NT2/D1 (cell line): ENCODE measurements around the gene BMP3.

Experiments
- DNase-seq: peaks from one replicate; pipeline ENCODE4 v3.0.0-alpha.2; 2011; ENCODE audit warnings: low read depth, low spot score
- H3K27me3 ChIP-seq: 2 replicates; pipeline ENCODE4 v1.6.0; 2011; ENCODE audit warnings: mild to moderate bottlenecking; ENCODE audit not compliant: insufficient read length, insufficient read depth
- H3K36me3 ChIP-seq: 2 replicates; pipeline ENCODE4 v1.6.1; 2011; ENCODE audit warnings: mild to moderate bottlenecking, low read length, mixed read lengths; ENCODE audit not compliant: insufficient read depth, insufficient read length
- H3K4me1 ChIP-seq: 2 replicates; pipeline ENCODE4 v1.5.1; 2011; ENCODE audit not compliant: insufficient read depth, insufficient read length
- H3K4me3 ChIP-seq: 2 replicates; pipeline ENCODE4 v1.5.1; 2011; ENCODE audit warnings: low read depth; ENCODE audit not compliant: insufficient read length
- H3K9ac ChIP-seq: 2 replicates; pipeline ENCODE4 v1.6.0; 2011; ENCODE audit warnings: low read depth; ENCODE audit not compliant: insufficient read length
- H3K9me3 ChIP-seq: 2 replicates; pipeline ENCODE4 v1.5.1; 2011; ENCODE audit warnings: mild to moderate bottlenecking, low read length; ENCODE audit not compliant: insufficient read depth
- SUZ12 ChIP-seq: IDR thresholded peaks from 2 replicates; pipeline ENCODE4 v1.6.1; 2011; ENCODE audit not compliant: insufficient read length, insufficient read depth; ENCODE audit errors: extremely low read depth
- YY1 ChIP-seq: IDR thresholded peaks from 2 replicates; pipeline ENCODE4 v1.6.1; 2011; ENCODE audit not compliant: insufficient read length, insufficient read depth
- ZNF274 ChIP-seq: IDR thresholded peaks from 2 replicates; pipeline ENCODE4 v1.6.1; 2011; ENCODE audit warnings: mild to moderate bottlenecking, low read depth, low read length

Gene BMP3

GRCh38 chr4:81065446-81065845 lies 34.9 kb downstream of the BMP3 start:
- H3K9ac ChIP-seq: no peak overlapping the region
- DNase-seq: no peak
- no peaks in the 10 kb centered on the region for H3K4me1 ChIP-seq
- H3K9me3 ChIP-seq: no peaks in the 10 kb centered on the region
- H3K36me3 ChIP-seq: no peaks in the 10 kb centered on the region
- H3K4me3 ChIP-seq: no peak overlapping the region
- TF ChIP-seq YY1 (no peak), ZNF274 (no peak), SUZ12 (no peak)
- H3K27me3 ChIP-seq: no peaks in the 10 kb centered on the region

DNA sequence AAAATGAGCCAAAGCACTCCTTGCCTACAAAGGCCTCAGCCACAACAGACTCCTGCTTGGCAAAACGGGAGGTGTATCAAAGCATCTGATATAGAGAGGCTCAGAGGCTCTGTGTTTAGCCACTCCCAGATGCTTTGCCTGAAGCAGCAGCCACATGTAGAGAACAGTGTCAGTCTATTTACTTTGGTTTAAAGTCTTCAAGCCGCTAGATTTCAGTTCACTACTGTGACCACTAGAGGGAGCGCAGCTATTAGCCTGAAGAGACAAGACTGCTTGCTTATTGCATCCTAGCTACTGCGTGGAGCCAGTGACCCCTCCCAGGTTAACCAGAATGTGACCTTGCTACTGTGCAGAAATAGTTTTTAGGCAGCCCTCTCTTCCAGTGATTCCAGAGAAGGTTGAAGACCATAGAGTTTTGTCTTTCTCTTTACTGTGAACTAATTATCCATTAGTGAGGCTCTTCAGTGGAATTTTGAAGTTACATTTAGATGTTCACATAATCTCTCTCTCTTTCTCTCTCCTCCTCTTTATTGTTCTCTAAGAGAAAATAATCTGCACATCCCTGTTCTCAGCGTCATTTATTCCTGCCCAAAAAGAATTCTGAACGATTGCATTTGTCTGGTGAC lies 39.3 kb downstream of the BMP3 start:
- no peak overlapping the region for H3K4me3 ChIP-seq
- H3K4me1 ChIP-seq: no peaks in the 10 kb centered on the region
- TF ChIP-seq YY1 (no peak), SUZ12 (no peak), ZNF274 (no peak)
- no peak overlapping the region for H3K9ac ChIP-seq
- no peaks in the 10 kb centered on the region for H3K9me3 ChIP-seq
- H3K36me3 ChIP-seq: no peaks in the 10 kb centered on the region
- H3K27me3 ChIP-seq: no peaks in the 10 kb centered on the region
- peak; percentile 87 for DNase-seq

DNA sequence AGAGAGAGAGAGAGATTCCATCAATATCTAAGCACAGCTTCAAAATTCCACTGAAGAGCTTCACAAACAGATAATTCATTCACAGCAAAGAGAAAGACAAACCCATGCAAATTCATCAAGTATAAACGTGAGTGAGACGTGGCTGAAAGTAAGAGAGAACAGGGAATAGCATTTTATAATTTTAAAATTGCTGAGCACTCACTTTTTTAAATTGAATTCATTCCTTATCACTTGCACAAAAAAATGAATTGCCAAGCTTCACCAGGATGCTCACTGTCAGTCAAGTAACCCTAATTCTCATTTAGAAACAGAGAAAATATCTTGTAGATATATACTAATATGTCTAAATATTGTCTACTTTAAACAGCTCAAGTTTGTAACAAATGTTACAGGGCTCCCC lies 40.5 kb downstream of the BMP3 start:
- Histone ChIP-seq H3K27me3 (no peaks in the 10 kb centered on the region), H3K9me3 (no peaks in the 10 kb centered on the region), H3K36me3 (no peaks in the 10 kb centered on the region), H3K4me1 (no peaks in the 10 kb centered on the region), H3K4me3 (no peak overlapping the region), H3K9ac (no peak overlapping the region)
- TF ChIP-seq YY1 (no peak), SUZ12 (no peak), ZNF274 (no peak)
- no peak for DNase-seq

- TF ChIP-seq SUZ12 (no peak), YY1 (no peak), ZNF274 (no peak)
- H3K36me3 ChIP-seq: no peaks in the 10 kb centered on the region
- no peak for DNase-seq
- H3K27me3 ChIP-seq: no peaks in the 10 kb centered on the region
- H3K9me3 ChIP-seq: 0 out of 2 replicates have a peak, but pooled peaks cover 8% of the 10 kb centered on the region
- no peak overlapping the region for H3K9ac ChIP-seq
- no peak overlapping the region for H3K4me3 ChIP-seq
- H3K4me1 ChIP-seq: no peaks in the 10 kb centered on the region
These were observed 50.6 kb downstream of the BMP3 start for GRCh38 chr4:81081156-81081555.

GRCh38 chr4:81084029-81084428 lies 53.5 kb downstream of the BMP3 start:
- Histone ChIP-seq H3K9me3 (0 out of 2 replicates have a peak, but pooled peaks cover 8% of the 10 kb centered on the region), H3K4me3 (no peak overlapping the region), H3K9ac (no peak overlapping the region), H3K4me1 (no peaks in the 10 kb centered on the region), H3K36me3 (no peaks in the 10 kb centered on the region), H3K27me3 (no peaks in the 10 kb centered on the region)
- TF ChIP-seq SUZ12 (no peak), ZNF274 (no peak), YY1 (no peak)
- no peak for DNase-seq

GRCh38 chr4:81084634-81085033 lies 54.1 kb downstream of the BMP3 start:
- 0 out of 2 replicates have a peak, but pooled peaks cover 8% of the 10 kb centered on the region for H3K9me3 ChIP-seq
- no peak for TF ChIP-seq ZNF274
- no peak for TF ChIP-seq SUZ12
- no peak for TF ChIP-seq YY1
- no peaks in the 10 kb centered on the region for H3K36me3 ChIP-seq

GRCh38 chr4:81085291-81085690 lies 54.8 kb downstream of the BMP3 start:
- Histone ChIP-seq H3K27me3 (no peaks in the 10 kb centered on the region), H3K36me3 (no peaks in the 10 kb centered on the region), H3K9me3 (0 out of 2 replicates have a peak, but pooled peaks cover 8% of the 10 kb centered on the region), H3K4me3 (no peak overlapping the region), H3K4me1 (no peaks in the 10 kb centered on the region), H3K9ac (no peak overlapping the region)
- no peak for DNase-seq
- TF ChIP-seq YY1 (no peak), SUZ12 (no peak), ZNF274 (no peak)

More at GRCh38 chr4:81084634-81085033, 54.1 kb downstream of the BMP3 start:
- Histone ChIP-seq H3K4me1 (no peaks in the 10 kb centered on the region), H3K27me3 (no peaks in the 10 kb centered on the region), H3K9ac (no peak overlapping the region), H3K4me3 (no peak overlapping the region)
- DNase-seq: no peak

- H3K27me3 ChIP-seq: no peaks in the 10 kb centered on the region
- no peak overlapping the region for H3K9ac ChIP-seq
- H3K36me3 ChIP-seq: no peaks in the 10 kb centered on the region
- TF ChIP-seq YY1: no peak
- no peak for TF ChIP-seq ZNF274
- no peak for TF ChIP-seq SUZ12
- 0 out of 2 replicates have a peak, but pooled peaks cover 8% of the 10 kb centered on the region for H3K9me3 ChIP-seq
- DNase-seq: no peak
- H3K4me3 ChIP-seq: no peak overlapping the region
- H3K4me1 ChIP-seq: no peaks in the 10 kb centered on the region
These were observed 55.5 kb downstream of the BMP3 start for GRCh38 chr4:81085979-81086378.
